CD14-positive monocyte (primary cell): ENCODE data around the gene COL21A1. TPM values are rescaled to one million over a fixed set of nuclear protein-coding genes. Genes with fewer than 3 reads are reported as not detected.

Source experiments
- DNase-seq, 3 donors: peaks; one replicate each; pipeline ENCODE4 v3.0.0-alpha.2; 2011 to 2022
- H2AFZ ChIP-seq: 2 replicates; pipeline ENCODE4 v1.6.0; 2012; ENCODE audit warnings: mild to moderate bottlenecking, low read depth, low read length, inconsistent platforms; ENCODE audit not compliant: insufficient read depth, poor library complexity, severe bottlenecking
- H3K27ac ChIP-seq, 2 donors: 1 replicate in 1 of 2; 2 replicates in 1 of 2; pipeline ENCODE4 v1.5.1; 2012 to 2013; ENCODE audit warnings: low read length in 2 of 2, control low read depth in 1 of 2, inconsistent platforms in 1 of 2, low read depth in 1 of 2, mild to moderate bottlenecking in 1 of 2
- H3K27me3 ChIP-seq, 2 donors: one replicate each; pipeline versions ENCODE4 v1.6.0 to v1.6.1; 2011 to 2013; ENCODE audit warnings: low read length in 2 of 2; ENCODE audit not compliant: control insufficient read depth in 2 of 2, insufficient read depth in 2 of 2
- H3K36me3 ChIP-seq, 2 donors: replicated peaks in 1 of 2; 1 replicate in 1 of 2; 2 replicates in 1 of 2; pipeline versions ENCODE4 v1.5.1 to v1.6.1; 2012 to 2013; ENCODE audit warnings: low read length in 2 of 2, control low read depth in 1 of 2, inconsistent platforms in 1 of 2, mild to moderate bottlenecking in 1 of 2; ENCODE audit not compliant: insufficient read depth in 2 of 2, control insufficient read depth in 1 of 2
- H3K4me1 ChIP-seq, 2 donors: 1 replicate in 1 of 2; 2 replicates in 1 of 2; pipeline versions ENCODE4 v1.5.1 to v1.6.1; 2012 to 2013; ENCODE audit warnings: low read length in 2 of 2, control low read depth in 1 of 2, inconsistent platforms in 1 of 2, mild to moderate bottlenecking in 1 of 2, moderate library complexity in 1 of 2; ENCODE audit not compliant: insufficient read depth in 2 of 2, control insufficient read depth in 1 of 2
- H3K4me2 ChIP-seq: replicated peaks from 2 replicates; pipeline ENCODE3; 2012; ENCODE audit warnings: low read length, moderate library complexity, mild to moderate bottlenecking; ENCODE audit not compliant: poor library complexity, severe bottlenecking; ENCODE audit errors: extremely low read depth
- H3K4me3 ChIP-seq, 3 experiments: fragments of 200-600 bp in 1 of 3; sonication (generic) in 1 of 3; replicated peaks in 1 of 3; 1 replicate in 2 of 3; 2 replicates in 1 of 3; pipeline ENCODE4 v1.5.1; 2011 to 2013; ENCODE audit warnings: low read length in 3 of 3, mild to moderate bottlenecking in 3 of 3, control low read depth in 2 of 3, low read depth in 2 of 3, inconsistent platforms in 1 of 3, moderate library complexity in 1 of 3
- H3K79me2 ChIP-seq: 2 replicates; pipeline ENCODE4 v1.6.0; 2012; ENCODE audit warnings: mild to moderate bottlenecking, control low read depth, inconsistent platforms, low read length, moderate library complexity; ENCODE audit not compliant: insufficient read depth
- H3K9ac ChIP-seq: 2 replicates; pipeline ENCODE4 v1.6.0; 2017; ENCODE audit warnings: low read length, mild to moderate bottlenecking; ENCODE audit not compliant: insufficient read depth, poor library complexity, severe bottlenecking
- H3K9me3 ChIP-seq, 2 donors: replicated peaks in 1 of 2; 1 replicate in 1 of 2; 2 replicates in 1 of 2; pipeline versions ENCODE4 v1.5.1 to v1.6.1; 2012 to 2013; ENCODE audit warnings: low read length in 2 of 2, control low read depth in 1 of 2; ENCODE audit not compliant: control insufficient read depth in 1 of 2, insufficient read depth in 1 of 2
- H4K20me1 ChIP-seq: 2 replicates; pipeline ENCODE4 v1.6.0; 2012; ENCODE audit warnings: mild to moderate bottlenecking, low read length, control low read depth, moderate library complexity; ENCODE audit not compliant: insufficient read depth
- H3K27ac Mint-ChIP-seq, 7 donors: one replicate each; pipeline ENCODE4 v1.8.0; 2020; ENCODE audit warnings: mild to moderate bottlenecking in 7 of 7, mixed read lengths in 7 of 7, moderate library complexity in 6 of 7, inconsistent platforms in 2 of 7
- H3K27me3 Mint-ChIP-seq, 3 donors: one replicate each; pipeline ENCODE4 v1.8.0; 2021 to 2022; ENCODE audit warnings: low read depth in 3 of 3, mild to moderate bottlenecking in 3 of 3, mixed read lengths in 3 of 3, moderate library complexity in 3 of 3, inconsistent platforms in 1 of 3
- H3K36me3 Mint-ChIP-seq, 2 donors: one replicate each; pipeline ENCODE4 v1.8.0; 2020; ENCODE audit warnings: mixed read lengths in 2 of 2, inconsistent platforms in 1 of 2, mild to moderate bottlenecking in 1 of 2
- H3K4me1 Mint-ChIP-seq: one replicate; pipeline ENCODE4 v1.8.0; 2020; ENCODE audit warnings: mild to moderate bottlenecking, mixed read lengths
- H3K4me3 Mint-ChIP-seq, 2 donors: one replicate each; pipeline ENCODE4 v1.8.0; 2020; ENCODE audit warnings: mild to moderate bottlenecking in 2 of 2, mixed read lengths in 2 of 2, moderate library complexity in 1 of 2
- H3K9me3 Mint-ChIP-seq, 7 donors: one replicate each; pipeline ENCODE4 v1.8.0; 2020 to 2022; ENCODE audit warnings: mixed read lengths in 7 of 7, mild to moderate bottlenecking in 6 of 7, moderate library complexity in 6 of 7, inconsistent platforms in 2 of 7
- WGBS: methylation state at CpG from one replicate; pipeline ENCODE4 v1.1.5; 2013; ENCODE audit warnings: missing lambda C conversion rate; ENCODE audit not compliant: insufficient coverage; 5-methylcytosine and 5-hydroxymethylcytosine counted together
- intact Hi-C, 2 donors: fragments of 100-400 bp; cut with micrococcal nuclease; formaldehyde crosslinking; loops; one replicate each; pipeline versions ENCODE4 v1.15.0 to v1.15.1; 2023
- polyA plus RNA-seq, 3 donors: library from polyadenylated mRNA; depleted of rRNA in 1 of 3; unstranded in 2 of 3; stranded (reverse) in 1 of 3; fragments of 300-500 nt in 2 of 3; fragments of >200 nt in 1 of 3; fragmentation: Illumina TruSeq in 2 of 3; gene quantifications; 1 replicate in 2 of 3; 2 replicates in 1 of 3; pipeline ENCODE4 v1.2.3, GENCODE V29; 2012 to 2021
- TF ChIP-seq, protein P1 (sequence below): fragments of 200-600 bp; IDR thresholded peaks from one replicate; pipeline ENCODE4 v1.8.0; 2022; ENCODE audit warnings: antibody characterized with exemption, mild to moderate bottlenecking

Gene COL21A1
- polyA plus RNA-seq, 3 donors: 0.03 TPM; not detected in 2

DNA sequence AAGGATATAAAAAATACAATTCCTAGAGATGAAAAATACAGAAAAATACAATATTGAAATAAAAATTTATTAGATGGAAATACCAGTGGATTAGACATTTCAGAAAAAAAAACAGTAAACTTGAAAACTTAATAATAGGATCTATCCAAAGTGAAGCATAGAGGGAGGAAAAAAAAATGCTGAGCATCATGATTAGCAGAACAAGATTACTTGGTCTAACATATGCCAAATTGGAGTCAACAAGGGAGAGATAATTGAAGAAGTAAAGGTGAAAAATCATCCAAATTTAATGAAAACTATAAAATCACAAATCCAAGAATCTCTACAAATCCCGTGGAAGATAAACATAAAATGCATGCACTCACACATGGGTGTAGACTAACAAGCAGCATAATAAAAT lies 205.8 kb downstream of the COL21A1 start:
- H2AFZ ChIP-seq: no peak overlapping the region
- H3K36me3 Mint-ChIP-seq: peaks cover 0 to 2% of the 10 kb centered on the region in 2 donors
- no peak overlapping the region for H3K4me3 ChIP-seq
- H3K9me3 Mint-ChIP-seq: peaks cover 0 to 6% (median 4%) of the 10 kb centered on the region in 7 donors
- peaks cover 3 to 9% of the 10 kb centered on the region in 2 donors for H3K27me3 ChIP-seq
- H3K4me1 Mint-ChIP-seq: peaks cover 19% of the 10 kb centered on the region
- H3K9ac ChIP-seq: no peak overlapping the region
- intact Hi-C loops: no loop called here
- no peak overlapping the region for H3K4me2 ChIP-seq
- TF ChIP-seq, protein P1, sequence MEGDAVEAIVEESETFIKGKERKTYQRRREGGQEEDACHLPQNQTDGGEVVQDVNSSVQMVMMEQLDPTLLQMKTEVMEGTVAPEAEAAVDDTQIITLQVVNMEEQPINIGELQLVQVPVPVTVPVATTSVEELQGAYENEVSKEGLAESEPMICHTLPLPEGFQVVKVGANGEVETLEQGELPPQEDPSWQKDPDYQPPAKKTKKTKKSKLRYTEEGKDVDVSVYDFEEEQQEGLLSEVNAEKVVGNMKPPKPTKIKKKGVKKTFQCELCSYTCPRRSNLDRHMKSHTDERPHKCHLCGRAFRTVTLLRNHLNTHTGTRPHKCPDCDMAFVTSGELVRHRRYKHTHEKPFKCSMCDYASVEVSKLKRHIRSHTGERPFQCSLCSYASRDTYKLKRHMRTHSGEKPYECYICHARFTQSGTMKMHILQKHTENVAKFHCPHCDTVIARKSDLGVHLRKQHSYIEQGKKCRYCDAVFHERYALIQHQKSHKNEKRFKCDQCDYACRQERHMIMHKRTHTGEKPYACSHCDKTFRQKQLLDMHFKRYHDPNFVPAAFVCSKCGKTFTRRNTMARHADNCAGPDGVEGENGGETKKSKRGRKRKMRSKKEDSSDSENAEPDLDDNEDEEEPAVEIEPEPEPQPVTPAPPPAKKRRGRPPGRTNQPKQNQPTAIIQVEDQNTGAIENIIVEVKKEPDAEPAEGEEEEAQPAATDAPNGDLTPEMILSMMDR: no peak
- no peaks in the 10 kb centered on the region for H4K20me1 ChIP-seq
- peaks cover 11 to 19% of the 10 kb centered on the region in 2 donors for H3K4me1 ChIP-seq
- H3K27me3 Mint-ChIP-seq: peaks cover 3 to 8% (median 6%) of the 10 kb centered on the region in 3 donors
- no peak overlapping the region for H3K27ac Mint-ChIP-seq
- no peaks in the 10 kb centered on the region for H3K9me3 ChIP-seq
- no peak overlapping the region for H3K27ac ChIP-seq
- H3K36me3 ChIP-seq: no peaks in the 10 kb centered on the region
- no CpG with 5 or more reads among the region's 1 CpG for WGBS
- H3K4me3 Mint-ChIP-seq: no peak overlapping the region
- H3K79me2 ChIP-seq: no peaks in the 10 kb centered on the region
- DNase-seq: no peak

DNA sequence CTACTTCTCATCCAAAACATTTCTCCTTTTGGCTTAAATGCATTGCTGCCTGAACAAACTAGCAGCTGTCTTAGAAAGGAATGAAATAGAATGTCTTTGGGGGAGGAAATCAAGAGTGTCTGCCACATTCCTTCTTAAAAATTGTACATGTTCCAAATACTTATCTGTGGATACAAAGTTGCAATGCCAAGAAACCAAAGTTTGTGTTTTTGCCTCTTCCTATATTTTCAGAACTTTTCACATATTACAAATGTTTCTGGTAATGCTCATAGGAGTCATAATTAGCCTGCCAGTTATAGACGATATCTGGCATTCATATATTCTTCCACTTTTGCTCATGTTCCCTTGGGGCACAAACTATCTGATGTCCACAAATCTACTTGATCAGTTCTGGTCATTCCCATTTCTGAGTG lies 206.5 kb downstream of the COL21A1 start:
- H3K27me3 ChIP-seq: peaks cover 3 to 8% of the 10 kb centered on the region in 2 donors
- no peak overlapping the region for H2AFZ ChIP-seq
- 100% methylated on average over 1 of the region's 1 CpG for WGBS
- Mint-ChIP-seq H3K4me1 (peaks cover 13% of the 10 kb centered on the region), H3K9me3 (peaks cover 0 to 6% (median 4%) of the 10 kb centered on the region in 7 donors), H3K27ac (peak overlapping the region in 1 of 7 donors; percentile 20), H3K4me3 (no peak overlapping the region), H3K27me3 (peaks cover 3 to 10% (median 6%) of the 10 kb centered on the region in 3 donors), H3K36me3 (peaks cover 0 to 2% of the 10 kb centered on the region in 2 donors)
- DNase-seq: no peak
- no peaks in the 10 kb centered on the region for H3K36me3 ChIP-seq
- H3K9ac ChIP-seq: no peak overlapping the region
- H4K20me1 ChIP-seq: no peaks in the 10 kb centered on the region
- TF ChIP-seq, protein P1: no peak
- no peak overlapping the region for H3K4me3 ChIP-seq
- no peak overlapping the region for H3K27ac ChIP-seq
- H3K9me3 ChIP-seq: no peaks in the 10 kb centered on the region
- intact Hi-C loops: no loop called here
- H3K79me2 ChIP-seq: no peaks in the 10 kb centered on the region
- H3K4me2 ChIP-seq: no peak overlapping the region
- peaks cover 6 to 13% of the 10 kb centered on the region in 2 donors for H3K4me1 ChIP-seq
